ENCODE data around the gene NSMCE1.

- no peak for TF ChIP-seq CTCF (IDR thresholded peaks at IDR 0.05; ENCODE audit: low read length)
- TF ChIP-seq EZH2 (IDR thresholded peaks at IDR 0.05; ENCODE audit: borderline replicate concordance, low read length): no peak
Measured at GRCh38 chr16:27177031-27177774, 91.4 kb downstream of the NSMCE1 start.

All from OCI-LY1 (cell line).